ENCODE measurements around the gene RPL31.
A peak's percentile ranks its signal among the peaks of the same experiment; 100 is the strongest.

Gene RPL31

DNA sequence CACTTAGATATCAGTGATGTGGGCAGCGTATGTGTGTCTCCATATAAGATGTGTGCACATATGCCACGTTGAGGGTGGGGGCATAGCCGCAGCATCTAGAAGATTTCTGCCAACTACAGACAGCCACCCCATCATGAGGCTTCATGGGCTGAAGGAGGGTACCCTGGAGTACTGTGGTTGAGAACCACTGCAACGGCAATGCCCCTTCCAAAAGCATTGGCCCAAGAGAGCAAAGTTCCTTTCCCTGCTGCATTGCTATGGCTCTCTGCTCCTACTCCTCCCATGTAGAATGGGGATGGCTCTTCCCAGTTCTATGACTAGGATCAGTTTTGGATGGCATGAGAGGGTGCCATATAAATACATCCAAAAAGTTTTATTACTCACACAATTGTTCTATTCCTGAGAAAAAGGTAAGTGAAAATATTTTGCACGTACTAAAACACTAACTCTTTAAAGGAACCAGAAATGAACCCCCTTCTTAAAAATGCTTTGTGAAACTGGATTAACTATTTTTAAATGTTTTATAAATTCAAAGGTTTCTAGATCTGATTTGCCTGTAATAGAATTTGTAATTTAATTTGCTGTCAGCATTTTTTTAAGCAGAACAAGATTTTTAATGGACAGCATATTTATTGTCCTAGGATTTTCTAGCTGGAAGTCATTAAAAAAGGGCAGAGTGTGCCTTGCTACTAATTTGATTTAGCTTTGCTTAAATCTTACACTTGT is 4.4 kb upstream of the RPL31 start:
- no peak for DNase-seq (ENCODE audit: low spot score)

DNA sequence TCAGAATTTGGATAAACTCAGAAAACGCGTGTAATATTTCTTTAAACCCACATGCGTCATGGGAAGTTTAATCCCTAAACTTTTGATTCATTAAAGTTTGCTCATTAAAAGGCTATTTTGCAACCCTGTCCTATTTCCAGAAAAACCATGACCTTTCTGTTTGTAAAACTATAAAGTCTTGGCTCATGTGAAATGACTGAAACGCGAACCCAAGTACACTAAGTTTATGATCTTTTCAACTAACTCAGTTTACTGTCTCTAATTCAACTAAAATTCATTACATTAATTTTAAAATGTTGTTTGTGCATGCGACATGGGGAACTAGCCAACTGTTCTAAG is 3.9 kb upstream of the RPL31 start:
- DNase-seq (ENCODE audit: low spot score): no peak

DNA sequence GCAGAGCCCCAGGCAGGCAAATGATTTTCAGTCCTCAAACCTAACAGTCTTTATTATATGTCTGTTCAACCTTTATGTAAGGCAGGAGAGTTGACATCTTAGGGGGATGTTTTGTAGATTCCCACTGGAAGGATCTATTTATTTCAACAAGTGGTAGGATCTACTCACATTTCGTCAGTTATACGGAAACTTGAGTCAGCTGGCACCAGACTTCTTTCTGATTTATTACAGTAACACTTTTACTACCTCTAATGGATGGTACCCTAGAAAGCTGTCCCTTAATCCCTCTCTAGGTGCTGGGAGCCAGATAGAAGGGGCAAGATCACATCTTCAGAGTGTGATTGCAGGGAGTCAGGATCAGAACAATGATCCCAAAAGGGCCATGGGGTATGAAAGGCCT is 2.1 kb upstream of the RPL31 start:
- no peak for DNase-seq (ENCODE audit: low spot score)

DNA sequence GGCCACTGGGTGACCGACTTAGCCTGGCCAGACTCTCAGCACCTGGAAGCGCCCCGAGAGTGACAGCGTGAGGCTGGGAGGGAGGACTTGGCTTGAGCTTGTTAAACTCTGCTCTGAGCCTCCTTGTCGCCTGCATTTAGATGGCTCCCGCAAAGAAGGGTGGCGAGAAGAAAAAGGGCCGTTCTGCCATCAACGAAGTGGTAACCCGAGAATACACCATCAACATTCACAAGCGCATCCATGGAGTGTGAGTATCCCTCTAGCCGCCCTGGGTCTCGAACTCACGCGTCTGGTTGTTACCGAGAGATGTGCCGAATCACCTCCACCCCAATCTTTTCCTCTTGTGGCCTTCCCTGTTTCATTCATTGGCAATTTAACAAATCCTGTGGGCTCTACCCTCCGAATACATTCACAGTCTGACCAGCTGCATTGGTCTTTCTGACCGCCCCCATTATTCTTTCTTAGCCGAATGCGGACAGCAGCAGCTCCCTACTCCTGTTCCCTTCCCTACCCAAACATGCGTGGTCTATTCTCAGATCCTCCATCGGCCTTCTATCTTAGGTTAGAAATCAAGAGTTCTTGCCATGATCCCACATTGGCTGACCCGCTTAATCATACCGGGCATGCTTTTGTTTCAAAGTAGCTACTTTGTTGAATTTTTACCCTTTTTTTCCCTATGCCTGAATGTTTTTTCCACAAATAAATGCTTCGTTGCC is 631 bp downstream of the RPL31 start:
- DNase-seq (ENCODE audit: low spot score): no peak

DNA sequence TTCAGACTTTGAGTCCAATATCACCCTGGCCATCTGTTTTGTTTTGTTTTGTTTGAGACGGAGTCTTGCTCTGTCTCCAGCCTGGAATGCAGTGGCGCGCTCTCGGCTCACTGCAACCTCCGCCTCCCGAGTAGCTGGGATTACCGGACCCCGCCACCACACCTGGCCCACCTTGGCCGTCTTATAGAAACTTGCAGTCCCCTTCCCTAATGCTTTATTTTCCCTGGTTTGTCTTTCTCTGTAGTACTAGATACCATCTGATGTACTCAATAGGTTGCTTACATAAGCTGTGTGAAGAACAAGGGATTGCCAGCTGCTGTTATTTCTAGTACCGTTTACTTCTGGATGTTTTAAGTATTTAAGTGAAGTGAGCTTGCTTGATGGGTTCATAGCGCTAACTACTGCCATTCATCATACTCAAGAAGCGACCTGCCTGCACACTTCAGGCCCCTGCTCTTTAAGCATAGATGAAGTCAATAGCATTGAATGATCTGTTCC is 1.2 kb downstream of the RPL31 start:
- no peak for DNase-seq (ENCODE audit: low spot score)

DNA sequence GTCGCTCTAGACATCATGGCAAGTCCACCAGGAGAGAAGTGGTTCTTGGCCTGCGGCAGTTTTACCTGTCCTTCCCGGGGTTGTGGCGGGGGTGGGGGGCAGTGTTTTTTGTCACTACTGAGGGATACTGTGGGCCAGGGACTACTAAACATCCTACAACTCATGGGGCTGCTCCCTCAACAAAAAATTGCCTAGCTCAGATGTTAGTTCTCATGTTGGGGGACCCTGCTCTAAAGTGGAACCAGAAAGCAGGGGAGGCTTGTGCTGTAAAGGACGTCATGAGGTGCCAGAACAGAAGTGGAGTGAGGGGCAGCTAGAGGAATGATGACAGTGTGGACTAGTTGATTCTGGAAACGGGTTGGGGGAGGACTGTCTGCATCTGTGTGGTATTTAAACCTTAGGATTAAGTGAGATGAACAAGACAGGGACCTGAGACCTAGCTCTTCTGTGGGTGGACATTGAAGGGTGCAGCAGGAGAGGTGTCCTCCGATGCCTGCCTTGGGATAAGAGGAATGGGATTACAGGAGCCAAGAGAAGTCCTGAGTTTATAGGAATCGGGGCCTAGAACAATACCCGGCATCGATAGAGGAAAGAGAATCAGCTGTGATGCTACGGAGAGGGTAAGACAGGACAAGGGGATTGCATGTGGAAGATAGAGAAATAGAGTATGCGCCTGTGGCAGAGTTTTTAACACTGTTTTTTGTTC is 2.7 kb downstream of the RPL31 start:
- no peak for DNase-seq (ENCODE audit: low spot score)

GRCh38 chr2:101006065-101006715 is 4.1 kb downstream of the RPL31 start:
- DNase-seq (ENCODE audit: low spot score): no peak

DNA sequence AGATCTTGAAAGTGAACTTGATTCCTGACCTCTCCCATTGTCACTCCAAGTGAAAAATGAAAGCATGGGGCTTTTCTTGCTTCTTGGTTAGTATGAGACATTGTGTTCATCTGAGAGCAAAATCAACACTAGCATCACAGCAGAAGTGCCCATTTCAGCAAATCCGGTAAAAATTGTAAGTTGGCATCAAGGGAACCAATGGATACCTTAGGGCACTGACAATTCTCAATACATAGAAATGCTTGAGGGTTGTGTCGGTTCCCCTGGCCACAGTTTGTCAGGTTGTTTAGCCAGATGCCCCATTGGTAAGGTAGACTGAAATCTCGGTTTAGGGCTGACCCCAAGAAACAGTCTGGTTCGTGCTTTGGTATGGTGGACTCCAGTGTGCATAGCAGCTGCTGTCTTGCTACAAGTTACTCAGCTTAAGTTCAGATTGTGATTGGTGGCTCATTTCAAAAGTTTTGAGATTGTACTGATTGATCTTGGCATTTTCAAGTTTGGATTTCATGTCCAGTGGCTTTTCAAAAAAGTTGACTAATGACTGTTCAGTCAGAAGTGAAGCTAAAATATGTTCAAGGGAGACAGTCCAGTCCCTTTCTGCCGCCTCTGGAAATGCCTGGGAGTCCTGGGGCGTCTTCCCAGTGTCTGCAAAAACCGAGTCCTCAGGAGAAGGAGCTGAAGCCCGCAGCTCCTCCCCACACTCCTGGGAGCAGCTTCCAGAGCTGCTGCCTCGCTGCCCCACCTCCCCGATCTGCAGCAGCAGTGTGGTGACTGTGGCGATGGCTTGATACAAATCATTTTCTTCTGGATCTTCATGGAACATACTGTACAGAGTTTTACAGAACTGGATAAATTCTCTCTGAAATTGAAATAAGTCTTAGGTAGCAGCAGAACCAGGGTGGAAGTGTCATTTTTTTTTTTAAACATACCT is 5.6 kb downstream of the RPL31 start:
- no peak for DNase-seq (ENCODE audit: low spot score)

DNA sequence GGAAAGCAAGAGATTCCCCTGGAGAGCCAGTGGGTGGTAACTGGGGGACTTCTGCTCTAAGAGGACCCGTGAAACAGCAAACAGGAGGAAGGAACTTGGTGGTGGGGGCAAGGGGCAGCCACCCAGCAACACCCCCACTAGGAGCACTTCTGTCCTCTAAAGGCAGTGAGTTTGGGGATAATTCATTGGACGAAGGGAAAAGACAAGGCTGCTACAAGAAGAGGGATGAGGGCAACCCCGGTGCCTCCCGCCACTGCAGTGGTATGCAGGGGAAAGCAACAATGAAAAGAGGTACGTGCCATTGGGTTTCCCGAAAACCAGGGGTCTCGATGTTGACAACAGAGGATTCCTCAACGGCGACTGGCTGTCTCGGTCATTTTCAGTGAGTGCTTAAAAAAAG is 9.1 kb downstream of the RPL31 start:
- DNase-seq (ENCODE audit: low spot score): no peak

- DNase-seq (ENCODE audit: low spot score): no peak
Observed at GRCh38 chr2:101012054-101012705, 10.1 kb downstream of the RPL31 start.

DNA sequence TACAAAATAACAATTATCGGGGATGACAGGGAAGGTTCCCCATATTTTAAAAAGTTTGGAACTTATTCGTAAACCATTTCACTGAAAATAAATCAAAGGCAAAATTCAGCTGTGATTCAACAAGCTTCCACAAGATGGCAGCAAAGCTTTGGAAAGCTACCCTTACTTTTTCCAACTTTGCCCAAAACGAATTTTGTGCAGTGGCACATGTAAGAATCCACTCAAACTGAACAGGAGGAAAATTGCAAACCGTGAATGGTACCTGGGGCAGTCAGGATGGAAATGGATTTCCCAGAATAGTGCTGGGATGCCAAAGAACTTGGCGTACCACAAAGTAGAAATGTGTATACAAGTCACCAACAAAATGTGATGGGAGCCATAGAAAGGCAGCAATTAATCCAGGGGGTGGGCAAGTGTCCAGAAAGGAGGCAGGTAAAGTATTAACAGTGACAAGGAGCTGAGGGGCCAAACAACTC is 10.7 kb downstream of the RPL31 start:
- peak; percentile 40 for DNase-seq (ENCODE audit: low spot score)

DNA sequence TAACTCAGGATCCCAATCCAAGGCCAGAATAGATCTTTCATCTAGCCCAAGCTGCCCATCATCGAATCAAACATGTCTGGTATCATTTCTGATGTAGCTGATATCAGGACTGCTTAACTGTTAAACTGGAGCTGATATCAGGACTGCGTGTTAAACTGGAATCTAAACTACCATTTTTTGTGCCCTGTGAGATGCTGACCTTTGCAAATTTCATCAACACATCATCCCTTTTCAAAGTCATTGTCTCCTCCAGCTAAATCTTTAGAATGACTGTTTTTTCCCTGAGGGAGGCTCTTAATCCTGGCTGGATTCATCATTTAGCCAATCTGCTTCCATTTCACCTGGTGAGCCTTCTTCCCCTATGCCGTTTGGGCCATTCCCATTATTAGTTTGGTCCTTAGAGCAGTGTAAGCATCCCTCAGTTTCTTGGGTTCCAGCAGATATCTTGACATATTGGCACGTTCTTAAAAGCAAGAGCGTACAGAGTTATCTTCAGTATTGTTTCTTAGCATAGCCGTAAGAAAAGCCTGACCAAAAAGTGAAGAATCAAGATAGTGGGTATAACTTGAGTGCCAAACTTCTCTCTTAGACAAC is 12.3 kb downstream of the RPL31 start:
- no peak for DNase-seq (ENCODE audit: low spot score)

DNA sequence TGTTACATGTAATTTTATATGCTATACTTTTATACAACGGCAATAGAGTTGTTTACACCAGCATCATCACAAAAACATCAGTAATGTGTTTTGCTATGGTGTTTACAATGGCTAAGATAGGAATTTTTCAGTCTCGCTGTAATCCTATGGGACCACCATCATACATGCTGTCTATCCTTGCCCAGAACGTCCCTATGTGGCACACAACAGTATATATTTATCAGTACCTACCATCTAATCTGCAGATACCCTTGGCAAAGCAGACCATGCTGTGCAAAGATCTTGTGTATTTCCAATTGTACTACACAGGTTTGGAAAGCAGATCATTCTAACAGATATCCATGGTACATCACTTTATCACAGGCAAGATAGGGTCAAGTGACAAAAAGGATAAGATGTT is 15.3 kb downstream of the RPL31 start:
- DNase-seq (ENCODE audit: low spot score): no peak

GRCh38 chr2:101018934-101019333 is 16.8 kb downstream of the RPL31 start:
- no peak for DNase-seq (ENCODE audit: low spot score)

DNA sequence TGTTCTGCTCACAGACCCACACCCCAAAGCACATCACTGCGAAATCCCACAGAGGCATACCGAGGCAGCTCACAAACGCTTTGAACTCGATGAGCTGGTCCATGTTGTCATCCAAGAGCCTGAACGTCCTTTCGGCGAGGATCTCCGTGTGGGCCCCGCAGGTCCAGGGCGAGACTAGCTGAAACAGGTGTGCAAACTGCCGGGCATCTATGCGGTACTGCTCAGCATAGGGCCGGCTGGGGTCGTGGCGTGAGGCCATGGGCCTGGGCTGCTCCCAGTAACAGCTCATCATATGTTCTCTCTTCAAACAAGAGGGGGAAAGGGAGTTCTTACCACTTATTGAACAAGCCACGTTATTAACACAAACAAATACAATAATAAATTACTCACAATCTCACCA is 20.1 kb downstream of the RPL31 start:
- DNase-seq (ENCODE audit: low spot score): no peak

DNA sequence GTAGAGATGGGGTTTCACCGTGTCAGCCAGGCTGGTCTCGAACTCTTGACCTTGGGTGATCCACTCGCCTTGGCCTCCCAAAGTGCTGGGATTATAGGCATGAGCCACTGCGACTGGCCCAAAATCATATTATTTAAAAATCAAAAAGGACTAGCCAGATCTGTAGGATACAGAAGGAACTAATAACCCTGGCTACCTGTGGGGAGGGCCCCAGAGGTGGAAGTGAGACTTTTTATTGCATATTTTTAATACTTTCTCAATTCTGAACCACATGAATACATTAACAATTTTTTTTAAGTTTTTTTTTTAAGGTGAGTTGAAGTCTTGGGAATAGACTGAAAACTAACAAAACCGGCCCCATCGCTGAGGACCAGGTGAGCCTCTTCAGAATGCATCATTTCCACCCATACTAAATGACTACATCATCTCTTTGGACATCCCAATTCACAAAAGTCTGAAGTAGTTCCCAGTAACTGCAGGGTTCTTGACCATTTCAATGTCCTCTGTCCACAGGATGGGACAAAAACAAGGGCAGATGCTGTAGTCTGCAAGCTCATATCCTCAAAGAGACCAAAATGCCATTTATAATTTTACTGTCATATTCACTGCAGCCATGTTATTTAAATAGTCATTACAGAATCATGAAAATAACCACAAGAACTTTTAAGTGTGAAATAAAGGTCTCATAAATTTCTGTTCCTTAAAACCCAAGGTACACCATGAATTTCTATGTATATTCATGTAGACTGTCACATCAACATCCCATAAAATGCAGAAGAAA is 21.4 kb downstream of the RPL31 start:
- no peak for DNase-seq (ENCODE audit: low spot score)

DNA sequence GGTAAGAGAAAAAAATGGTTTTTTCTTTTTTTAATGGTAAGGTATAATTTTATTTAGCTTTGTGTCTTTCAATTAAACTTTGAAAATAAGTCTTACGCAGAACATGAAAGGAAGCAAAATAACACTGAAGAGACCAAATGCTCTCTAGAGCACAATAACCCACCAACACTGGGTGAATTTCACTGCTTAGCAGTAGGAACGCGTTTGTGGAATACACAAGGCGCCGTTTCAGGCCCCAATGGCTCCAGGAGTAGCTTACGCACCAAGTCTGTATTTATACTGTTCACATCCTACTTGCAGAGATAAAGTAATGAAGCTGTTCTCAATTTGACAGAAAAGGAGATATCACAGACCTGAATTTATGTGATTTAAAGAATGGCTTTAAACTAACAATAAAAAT is 23.5 kb downstream of the RPL31 start:
- DNase-seq (ENCODE audit: low spot score): no peak

- DNase-seq (ENCODE audit: low spot score): no peak
Observed at GRCh38 chr2:101026253-101026701, 24.2 kb downstream of the RPL31 start.

DNA sequence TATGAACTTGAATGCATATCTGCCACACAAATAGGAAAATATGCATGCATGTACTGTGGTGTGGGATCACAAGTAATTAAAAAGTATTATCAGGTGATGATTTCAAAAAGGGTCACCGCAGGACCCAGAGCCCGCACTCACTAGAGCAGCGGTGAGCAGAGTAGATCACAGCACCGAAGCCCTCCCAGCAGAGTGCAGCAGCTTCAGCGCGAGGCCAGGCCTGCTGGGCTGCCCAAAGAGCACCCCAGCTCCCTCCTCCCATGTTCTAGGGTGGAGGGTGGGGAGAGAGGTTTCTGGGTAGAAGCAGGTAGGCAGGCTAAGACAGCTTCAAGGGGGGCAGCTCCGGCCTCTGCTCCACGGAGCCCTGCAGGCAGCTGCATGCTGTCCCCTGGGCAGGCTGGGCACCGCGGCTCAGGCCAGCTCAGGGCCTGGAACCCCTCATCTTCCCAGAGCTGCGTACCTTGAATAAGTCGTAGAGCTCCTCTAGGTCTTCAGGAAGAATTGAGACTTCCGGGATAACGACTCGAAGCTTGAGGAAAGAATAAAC is 24.9 kb downstream of the RPL31 start:
- DNase-seq (ENCODE audit: low spot score): no peak

All from iPS-NIHi11 (cell line).